ENCODE results near the gene CREBL2.
"Not testable (repeated sequence)": the region's sequence is repeated elsewhere in the genome, so short reads cannot be mapped to it uniquely, and the experiment has no call there.

Gene CREBL2

GRCh38 chr12:12611512-12612306 is at the start of gene CREBL2:
TSS of gene CREBL2 (plus strand) at chr12:12611876. CDS start at chr12:12612173, 297 bp downstream.
- DNase-seq, result peak; percentile 32

GRCh38 chr12:12562016-12562483 is 49.6 kb upstream of the CREBL2 start:
- no peak for DNase-seq

- peak; percentile 36 for DNase-seq
Observed at GRCh38 chr12:12562585-12563261, 49.0 kb upstream of the CREBL2 start, which contains the start of gene DUSP16. TSS of gene DUSP16 (minus strand) at chr12:12562863. CDS start at chr12:12521098, 41,765 bp downstream.

- no peak for DNase-seq
Observed at GRCh38 chr12:12563290-12563928, 48.3 kb upstream of the CREBL2 start.

- no peak for DNase-seq
Observed at GRCh38 chr12:12564911-12565310, 46.8 kb upstream of the CREBL2 start.

- not testable (repeated sequence) for DNase-seq
Observed at GRCh38 chr12:12565971-12566370, 45.7 kb upstream of the CREBL2 start.

GRCh38 chr12:12572659-12573058 is 39.0 kb upstream of the CREBL2 start:
- no peak for DNase-seq

GRCh38 chr12:12577786-12578185 is 33.9 kb upstream of the CREBL2 start:
- DNase-seq, result no peak

GRCh38 chr12:12580716-12581115 is 31.0 kb upstream of the CREBL2 start:
- not testable (repeated sequence) for DNase-seq

GRCh38 chr12:12582193-12582881 is 29.3 kb upstream of the CREBL2 start:
- no peak for DNase-seq

GRCh38 chr12:12582895-12583303 is 28.8 kb upstream of the CREBL2 start:
- no peak for DNase-seq

- no peak for DNase-seq
Observed at GRCh38 chr12:12583510-12584178, 28.0 kb upstream of the CREBL2 start.

- DNase-seq, result no peak
Observed at GRCh38 chr12:12585115-12585863, 26.4 kb upstream of the CREBL2 start.

- no peak for DNase-seq
Observed at GRCh38 chr12:12586879-12587675, 24.6 kb upstream of the CREBL2 start.

GRCh38 chr12:12587878-12588277 is 23.8 kb upstream of the CREBL2 start:
- no peak for DNase-seq

GRCh38 chr12:12588436-12588835 is 23.2 kb upstream of the CREBL2 start:
- DNase-seq, result not testable (repeated sequence)

- DNase-seq, result no peak
Observed at GRCh38 chr12:12590961-12591360, 20.7 kb upstream of the CREBL2 start.

- DNase-seq, result no peak
Observed at GRCh38 chr12:12592930-12593329, 18.7 kb upstream of the CREBL2 start.

GRCh38 chr12:12595929-12596328 is 15.7 kb upstream of the CREBL2 start:
- DNase-seq, result not testable (repeated sequence)

GRCh38 chr12:12596598-12596997 is 15.1 kb upstream of the CREBL2 start:
- not testable (repeated sequence) for DNase-seq

GRCh38 chr12:12598864-12599263 is 12.8 kb upstream of the CREBL2 start:
- DNase-seq, result no peak
